HEK293 (cell line): ENCODE results near the gene UROD.
A peak's percentile ranks its signal among the peaks of the same experiment; 100 is the strongest.

Source experiments
- GLI4 ChIP-seq: fragments of 450-650 bp; formaldehyde crosslinking; IDR thresholded peaks from 2 replicates; pipeline ENCODE4 v1.5.1; 2016; ENCODE audit warnings: missing biosample characterization, missing genetic modification characterization
- GLIS2 ChIP-seq: fragments of 450-650 bp; formaldehyde crosslinking; IDR thresholded peaks from 2 replicates; pipeline ENCODE4 v1.5.1; 2016; ENCODE audit warnings: missing biosample characterization, missing genetic modification characterization
- KLF16 ChIP-seq: fragments of 450-650 bp; formaldehyde crosslinking; IDR thresholded peaks from 2 replicates; pipeline ENCODE4 v1.5.1; 2017; ENCODE audit warnings: missing biosample characterization, missing genetic modification characterization
- KLF9 ChIP-seq: fragments of 450-650 bp; formaldehyde crosslinking; IDR thresholded peaks from 2 replicates; pipeline ENCODE4 v1.5.1; 2016; ENCODE audit warnings: missing biosample characterization, missing genetic modification characterization, low read depth
- MZF1 ChIP-seq: fragments of 450-650 bp; formaldehyde crosslinking; IDR thresholded peaks from 2 replicates; pipeline ENCODE4 v1.5.1; 2017; ENCODE audit warnings: missing biosample characterization, missing genetic modification characterization, borderline replicate concordance
- PATZ1 ChIP-seq: fragments of 450-650 bp; formaldehyde crosslinking; IDR thresholded peaks from 2 replicates; pipeline ENCODE4 v1.5.1; 2016; ENCODE audit warnings: missing biosample characterization, missing genetic modification characterization
- PBX3 ChIP-seq: sonication (generic); formaldehyde crosslinking; IDR thresholded peaks from 2 replicates; pipeline ENCODE4 v1.8.1; 2022; ENCODE audit warnings: mild to moderate bottlenecking, moderate library complexity, missing genetic modification reagents
- PRDM10 ChIP-seq: fragments of 450-650 bp; formaldehyde crosslinking; IDR thresholded peaks from 2 replicates; pipeline ENCODE4 v1.5.1; 2016; ENCODE audit warnings: missing biosample characterization, missing genetic modification characterization
- REST ChIP-seq: fragments of 450-650 bp; formaldehyde crosslinking; IDR thresholded peaks from 2 replicates; pipeline ENCODE4 v1.5.1; 2016; ENCODE audit warnings: missing biosample characterization, missing genetic modification characterization
- YY1 ChIP-seq: fragments of 450-650 bp; formaldehyde crosslinking; IDR thresholded peaks from 2 replicates; pipeline ENCODE4 v1.5.1; 2018; ENCODE audit warnings: missing biosample characterization, missing genetic modification characterization
- YY2 ChIP-seq: fragments of 450-650 bp; formaldehyde crosslinking; IDR thresholded peaks from 2 replicates; pipeline ENCODE4 v1.5.1; 2016; ENCODE audit warnings: missing biosample characterization, missing genetic modification characterization
- ZEB2 ChIP-seq: fragments of 450-650 bp; formaldehyde crosslinking; IDR thresholded peaks from 2 replicates; pipeline ENCODE4 v1.5.1; 2016; ENCODE audit warnings: missing biosample characterization, missing genetic modification characterization
- ZFP3 ChIP-seq: fragments of 450-650 bp; formaldehyde crosslinking; IDR thresholded peaks from 2 replicates; pipeline ENCODE4 v1.5.1; 2016; ENCODE audit warnings: low read depth, missing biosample characterization, missing genetic modification characterization
- ZNF121 ChIP-seq: fragments of 450-650 bp; formaldehyde crosslinking; IDR thresholded peaks from 2 replicates; pipeline ENCODE4 v1.5.1; 2016; ENCODE audit warnings: missing biosample characterization, missing genetic modification characterization
- ZNF146 ChIP-seq: fragments of 450-650 bp; formaldehyde crosslinking; IDR thresholded peaks from 2 replicates; pipeline ENCODE4 v1.5.1; 2016; ENCODE audit warnings: missing biosample characterization, missing genetic modification characterization
- ZNF148 ChIP-seq: fragments of 450-650 bp; formaldehyde crosslinking; IDR thresholded peaks from 2 replicates; pipeline ENCODE4 v1.5.0; 2017; ENCODE audit warnings: missing biosample characterization, missing genetic modification characterization, borderline replicate concordance
- ZNF266 ChIP-seq: fragments of 450-650 bp; formaldehyde crosslinking; IDR thresholded peaks from 2 replicates; pipeline ENCODE4 v1.5.1; 2016; ENCODE audit warnings: missing biosample characterization, missing genetic modification characterization, low read depth
- ZNF280D ChIP-seq: fragments of 450-650 bp; formaldehyde crosslinking; IDR thresholded peaks from 2 replicates; pipeline ENCODE4 v1.5.1; 2016; ENCODE audit warnings: missing biosample characterization, missing genetic modification characterization
- ZNF433 ChIP-seq: fragments of 450-650 bp; formaldehyde crosslinking; IDR thresholded peaks from 2 replicates; pipeline ENCODE4 v1.5.1; 2016; ENCODE audit warnings: missing biosample characterization, missing genetic modification characterization, low read depth
- ZNF629 ChIP-seq: fragments of 450-650 bp; formaldehyde crosslinking; IDR thresholded peaks from 2 replicates; pipeline ENCODE4 v1.5.1; 2017; ENCODE audit warnings: missing biosample characterization, missing genetic modification characterization
- ZNF660 ChIP-seq: fragments of 450-650 bp; IDR thresholded peaks from 2 replicates; pipeline ENCODE4 v1.5.1; 2018; ENCODE audit warnings: missing biosample characterization, mild to moderate bottlenecking, missing genetic modification characterization
- ZSCAN16 ChIP-seq: fragments of 450-650 bp; formaldehyde crosslinking; IDR thresholded peaks from 2 replicates; pipeline ENCODE4 v1.5.1; 2016; ENCODE audit warnings: missing biosample characterization, missing genetic modification characterization

UROD gene

GRCh38 chr1:45011837-45012638, at the start of gene UROD (continued):
- TF ChIP-seq ZNF280D (tag by site-specific recombination) (0 out of 2 replicates have a peak, but pooled peaks have one; percentile 57), REST (tag by site-specific recombination) (no peak), KLF16 (tag by site-specific recombination) (peak; percentile 80), ZNF433 (tag by site-specific recombination) (no peak), PBX3 (no peak), PATZ1 (tag by site-specific recombination) (peak; percentile 83), YY2 (tag by site-specific recombination) (peak; percentile 87), ZNF146 (peak; percentile 2; the same call in 1 of the 2 replicates), ZNF660 (tag by site-specific recombination) (peak; percentile 62), ZNF629 (tag by site-specific recombination) (peak; percentile 48), GLI4 (tag by site-specific recombination) (no peak), ZSCAN16 (peak; percentile 86), YY1 (tag by site-specific recombination) (peak; percentile 88), ZFP3 (tag by site-specific recombination) (no peak), MZF1 (tag by site-specific recombination) (peak; percentile 72; the same call in 1 of the 2 replicates), PRDM10 (tag by site-specific recombination) (peak; percentile 73; the same call in 1 of the 2 replicates), ZNF121 (tag by site-specific recombination) (peak; percentile 90; the same call in 1 of the 2 replicates), ZNF266 (no peak), GLIS2 (tag by site-specific recombination) (0 out of 2 replicates have a peak, but pooled peaks have one; percentile 6), ZEB2 (tag by site-specific recombination) (0 out of 2 replicates have a peak, but pooled peaks have one; percentile 20), KLF9 (peak; percentile 80), ZNF148 (tag by site-specific recombination) (no peak)
